Measurements from ENCODE around the gene MRPL27. TPM values are rescaled to one million over a fixed set of nuclear protein-coding genes. Genes with fewer than 3 reads are reported as not detected.

MRPL27 gene
- polyA plus RNA-seq, 1 donor from 2014 or later: 118 TPM

DNA sequence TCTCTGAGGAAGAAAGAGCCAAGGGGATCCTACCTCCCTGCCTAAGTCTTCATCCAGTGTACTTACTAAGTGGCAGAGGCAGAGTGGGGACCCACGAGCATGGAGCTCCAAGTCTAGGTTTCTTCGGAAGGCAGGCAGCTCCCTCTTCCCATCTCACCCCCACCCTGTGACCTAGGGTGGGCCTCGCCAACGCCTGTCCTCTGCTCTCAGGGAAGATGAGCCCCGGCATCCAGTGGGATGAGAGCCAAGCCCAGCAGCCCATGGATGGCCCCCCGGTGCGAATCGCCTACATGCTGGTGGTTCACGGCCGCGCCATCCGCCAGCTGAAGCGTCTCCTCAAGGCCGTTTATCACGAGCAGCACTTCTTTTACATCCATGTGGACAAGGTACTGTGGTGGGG lies 18.8 kb downstream of the MRPL27 start:
- no peaks in the 10 kb centered on the region for H4K20me1 ChIP-seq (ENCODE audit: insufficient read depth)
- no peak overlapping the region for H2AFZ ChIP-seq (ENCODE audit: low read depth, low read length)
- H3K36me3 ChIP-seq (ENCODE audit: insufficient read depth, low read length): no peaks in the 10 kb centered on the region
- H3F3A ChIP-seq (ENCODE audit: insufficient read depth, low read length, poor library complexity, severe bottlenecking): no peaks in the 10 kb centered on the region
- no peak overlapping the region for H3K4me3 ChIP-seq (ENCODE audit: low read length)
- no peaks in the 10 kb centered on the region for H3K9me2 ChIP-seq (ENCODE audit: insufficient read depth, low read length)
- H3K9ac ChIP-seq (ENCODE audit: low read length): no peak overlapping the region
- no peak for TF ChIP-seq EP300 (conservative IDR thresholded peaks at IDR 0.05; ENCODE audit: poor library complexity, severe bottlenecking)
- TF ChIP-seq POLR2AphosphoS5 (IDR thresholded peaks at IDR 0.05): no peak
- no peak for TF ChIP-seq MXI1 (conservative IDR thresholded peaks at IDR 0.05; ENCODE audit: poor library complexity, severe bottlenecking)
- TF ChIP-seq TAF1 (IDR thresholded peaks at IDR 0.05; ENCODE audit: low read depth): no peak
- TF ChIP-seq EZH2 (IDR thresholded peaks at IDR 0.05; ENCODE audit: borderline replicate concordance, insufficient read depth, low read length, poor library complexity, severe bottlenecking): no peak
- TF ChIP-seq, protein P1, sequence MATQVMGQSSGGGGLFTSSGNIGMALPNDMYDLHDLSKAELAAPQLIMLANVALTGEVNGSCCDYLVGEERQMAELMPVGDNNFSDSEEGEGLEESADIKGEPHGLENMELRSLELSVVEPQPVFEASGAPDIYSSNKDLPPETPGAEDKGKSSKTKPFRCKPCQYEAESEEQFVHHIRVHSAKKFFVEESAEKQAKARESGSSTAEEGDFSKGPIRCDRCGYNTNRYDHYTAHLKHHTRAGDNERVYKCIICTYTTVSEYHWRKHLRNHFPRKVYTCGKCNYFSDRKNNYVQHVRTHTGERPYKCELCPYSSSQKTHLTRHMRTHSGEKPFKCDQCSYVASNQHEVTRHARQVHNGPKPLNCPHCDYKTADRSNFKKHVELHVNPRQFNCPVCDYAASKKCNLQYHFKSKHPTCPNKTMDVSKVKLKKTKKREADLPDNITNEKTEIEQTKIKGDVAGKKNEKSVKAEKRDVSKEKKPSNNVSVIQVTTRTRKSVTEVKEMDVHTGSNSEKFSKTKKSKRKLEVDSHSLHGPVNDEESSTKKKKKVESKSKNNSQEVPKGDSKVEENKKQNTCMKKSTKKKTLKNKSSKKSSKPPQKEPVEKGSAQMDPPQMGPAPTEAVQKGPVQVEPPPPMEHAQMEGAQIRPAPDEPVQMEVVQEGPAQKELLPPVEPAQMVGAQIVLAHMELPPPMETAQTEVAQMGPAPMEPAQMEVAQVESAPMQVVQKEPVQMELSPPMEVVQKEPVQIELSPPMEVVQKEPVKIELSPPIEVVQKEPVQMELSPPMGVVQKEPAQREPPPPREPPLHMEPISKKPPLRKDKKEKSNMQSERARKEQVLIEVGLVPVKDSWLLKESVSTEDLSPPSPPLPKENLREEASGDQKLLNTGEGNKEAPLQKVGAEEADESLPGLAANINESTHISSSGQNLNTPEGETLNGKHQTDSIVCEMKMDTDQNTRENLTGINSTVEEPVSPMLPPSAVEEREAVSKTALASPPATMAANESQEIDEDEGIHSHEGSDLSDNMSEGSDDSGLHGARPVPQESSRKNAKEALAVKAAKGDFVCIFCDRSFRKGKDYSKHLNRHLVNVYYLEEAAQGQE (IDR thresholded peaks at IDR 0.05; ENCODE audit: borderline replicate concordance): no peak
- TF ChIP-seq RAD21 (conservative IDR thresholded peaks at IDR 0.05): no peak
- H3K27ac ChIP-seq (ENCODE audit: low read length): no peak overlapping the region
- no peaks in the 10 kb centered on the region for H3K9me3 ChIP-seq (ENCODE audit: low read length)
- H3K4me2 ChIP-seq (ENCODE audit: low read length): no peak overlapping the region
- H3K79me2 ChIP-seq (replicated peaks; ENCODE audit: insufficient read depth, low read length): no peaks in the 10 kb centered on the region
- H3K27me3 ChIP-seq (ENCODE audit: insufficient read depth, low read depth, low read length): no peaks in the 10 kb centered on the region

DNA sequence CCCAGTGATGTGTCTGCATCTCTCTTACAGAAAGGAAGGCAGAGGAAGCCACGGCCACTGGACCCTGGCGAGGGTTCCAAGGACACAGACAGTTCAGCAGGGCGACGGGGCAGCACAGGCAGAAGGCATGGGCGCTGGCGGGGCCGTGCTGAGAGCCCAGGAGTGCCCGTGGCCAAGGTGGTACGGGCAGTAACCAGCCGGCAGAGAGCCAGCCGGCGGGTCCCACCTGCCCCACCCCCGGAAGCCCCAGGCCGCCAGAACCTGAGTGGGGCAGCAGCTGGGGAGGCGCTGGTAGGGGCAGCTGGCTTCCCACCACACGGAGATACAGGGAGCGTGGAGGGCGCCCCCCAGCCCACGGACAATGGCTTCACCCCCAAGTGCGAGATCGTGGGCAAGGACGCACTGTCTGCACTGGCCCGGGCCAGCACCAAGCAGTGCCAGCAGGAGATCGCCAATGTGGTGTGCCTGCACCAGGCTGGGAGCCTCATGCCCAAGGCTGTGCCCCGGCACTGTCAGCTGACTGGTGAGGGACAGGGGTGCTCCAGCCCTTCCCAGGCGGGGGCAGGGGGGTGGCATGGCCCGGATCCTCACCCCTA lies 19.3 kb downstream of the MRPL27 start:
- TF ChIP-seq, protein P2, sequence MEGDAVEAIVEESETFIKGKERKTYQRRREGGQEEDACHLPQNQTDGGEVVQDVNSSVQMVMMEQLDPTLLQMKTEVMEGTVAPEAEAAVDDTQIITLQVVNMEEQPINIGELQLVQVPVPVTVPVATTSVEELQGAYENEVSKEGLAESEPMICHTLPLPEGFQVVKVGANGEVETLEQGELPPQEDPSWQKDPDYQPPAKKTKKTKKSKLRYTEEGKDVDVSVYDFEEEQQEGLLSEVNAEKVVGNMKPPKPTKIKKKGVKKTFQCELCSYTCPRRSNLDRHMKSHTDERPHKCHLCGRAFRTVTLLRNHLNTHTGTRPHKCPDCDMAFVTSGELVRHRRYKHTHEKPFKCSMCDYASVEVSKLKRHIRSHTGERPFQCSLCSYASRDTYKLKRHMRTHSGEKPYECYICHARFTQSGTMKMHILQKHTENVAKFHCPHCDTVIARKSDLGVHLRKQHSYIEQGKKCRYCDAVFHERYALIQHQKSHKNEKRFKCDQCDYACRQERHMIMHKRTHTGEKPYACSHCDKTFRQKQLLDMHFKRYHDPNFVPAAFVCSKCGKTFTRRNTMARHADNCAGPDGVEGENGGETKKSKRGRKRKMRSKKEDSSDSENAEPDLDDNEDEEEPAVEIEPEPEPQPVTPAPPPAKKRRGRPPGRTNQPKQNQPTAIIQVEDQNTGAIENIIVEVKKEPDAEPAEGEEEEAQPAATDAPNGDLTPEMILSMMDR (IDR thresholded peaks at IDR 0.05; ENCODE audit: poor library complexity, severe bottlenecking): no peak
- TF ChIP-seq SMC3 (conservative IDR thresholded peaks at IDR 0.05; ENCODE audit: poor library complexity) (no peak), TAF1 (IDR thresholded peaks at IDR 0.05; ENCODE audit: low read depth) (no peak), POLR2AphosphoS5 (IDR thresholded peaks at IDR 0.05) (no peak), MXI1 (conservative IDR thresholded peaks at IDR 0.05; ENCODE audit: poor library complexity, severe bottlenecking) (no peak), EP300 (conservative IDR thresholded peaks at IDR 0.05; ENCODE audit: poor library complexity, severe bottlenecking) (no peak)
- Histone ChIP-seq H2AFZ (ENCODE audit: low read depth, low read length) (no peak overlapping the region), H3K4me2 (ENCODE audit: low read length) (no peak overlapping the region), H3F3A (ENCODE audit: insufficient read depth, low read length, poor library complexity, severe bottlenecking) (no peaks in the 10 kb centered on the region), H3K9ac (ENCODE audit: low read length) (no peak overlapping the region), H3K79me2 (replicated peaks; ENCODE audit: insufficient read depth, low read length) (no peaks in the 10 kb centered on the region), H3K36me3 (ENCODE audit: insufficient read depth, low read length) (no peaks in the 10 kb centered on the region), H3K27me3 (ENCODE audit: insufficient read depth, low read depth, low read length) (no peaks in the 10 kb centered on the region), H3K9me2 (ENCODE audit: insufficient read depth, low read length) (no peaks in the 10 kb centered on the region), H3K9me3 (ENCODE audit: low read length) (no peaks in the 10 kb centered on the region), H3K27ac (ENCODE audit: low read length) (no peak overlapping the region), H4K20me1 (ENCODE audit: insufficient read depth) (no peaks in the 10 kb centered on the region), H3K4me3 (ENCODE audit: low read length) (no peak overlapping the region)
